Superior temporal gyrus (tissue), 1 donor: ENCODE measurements around the gene BMPER.

ENCODE experiments used
- DNase-seq: peaks from one replicate; pipeline ENCODE4 v3.0.0-alpha.2; 2016; ENCODE audit errors: extremely low spot score

Gene BMPER

GRCh38 chr7:33905389-33906032 is at the start of gene BMPER:
Gene BMPER (plus strand): TSS chr7:33905539. CDS start chr7:33905614, 75 bp downstream.
- no peak for DNase-seq

GRCh38 chr7:33861947-33862346 is 43.4 kb upstream of the BMPER start:
- no peak for DNase-seq

GRCh38 chr7:33862946-33863814 is 42.2 kb upstream of the BMPER start:
- peak; percentile 63 for DNase-seq

DNA sequence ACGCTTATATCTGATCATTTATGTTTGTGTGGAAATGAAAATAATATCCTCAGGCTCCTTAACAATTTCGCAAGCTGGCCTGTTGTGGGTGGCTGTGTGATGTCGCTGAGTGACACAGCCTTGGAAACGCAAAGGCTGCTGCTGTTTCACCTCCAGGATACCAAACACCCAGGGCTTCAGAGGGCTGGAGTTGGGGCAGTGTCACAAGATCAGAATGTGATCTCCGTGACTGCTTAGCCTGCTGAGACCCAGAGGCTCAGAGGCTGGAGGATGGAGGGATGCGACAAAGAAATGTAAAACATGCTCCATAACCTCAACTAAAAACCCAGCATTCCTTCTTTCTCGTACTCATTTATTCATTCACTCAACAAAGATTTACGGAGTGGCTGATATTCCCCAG is 37.2 kb upstream of the BMPER start:
- DNase-seq: no peak

GRCh38 chr7:33869176-33869575 is 36.2 kb upstream of the BMPER start:
- DNase-seq: no peak

- no peak for DNase-seq
These were observed 35.2 kb upstream of the BMPER start for GRCh38 chr7:33870120-33870519.

DNA sequence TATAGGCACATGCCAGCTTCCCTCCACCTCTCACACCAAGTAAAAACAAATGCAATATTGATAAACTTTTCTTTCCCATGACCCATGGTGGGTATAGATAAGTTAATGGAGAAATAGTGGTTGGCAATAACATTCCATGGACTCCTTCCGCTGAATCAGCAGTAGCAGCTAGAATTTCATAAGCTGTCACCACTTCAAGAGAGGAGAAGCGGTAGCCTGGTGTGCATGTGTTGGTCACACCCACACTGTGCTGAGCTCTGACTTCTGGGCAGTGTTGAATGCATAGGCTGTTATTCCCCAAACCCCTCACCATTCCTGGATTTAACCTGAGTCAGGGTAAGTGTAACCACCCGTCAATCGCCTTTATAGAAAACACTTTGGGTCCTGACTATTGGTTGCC is 32.5 kb upstream of the BMPER start:
- no peak for DNase-seq

GRCh38 chr7:33873518-33873917 is 31.8 kb upstream of the BMPER start:
- no peak for DNase-seq

DNA sequence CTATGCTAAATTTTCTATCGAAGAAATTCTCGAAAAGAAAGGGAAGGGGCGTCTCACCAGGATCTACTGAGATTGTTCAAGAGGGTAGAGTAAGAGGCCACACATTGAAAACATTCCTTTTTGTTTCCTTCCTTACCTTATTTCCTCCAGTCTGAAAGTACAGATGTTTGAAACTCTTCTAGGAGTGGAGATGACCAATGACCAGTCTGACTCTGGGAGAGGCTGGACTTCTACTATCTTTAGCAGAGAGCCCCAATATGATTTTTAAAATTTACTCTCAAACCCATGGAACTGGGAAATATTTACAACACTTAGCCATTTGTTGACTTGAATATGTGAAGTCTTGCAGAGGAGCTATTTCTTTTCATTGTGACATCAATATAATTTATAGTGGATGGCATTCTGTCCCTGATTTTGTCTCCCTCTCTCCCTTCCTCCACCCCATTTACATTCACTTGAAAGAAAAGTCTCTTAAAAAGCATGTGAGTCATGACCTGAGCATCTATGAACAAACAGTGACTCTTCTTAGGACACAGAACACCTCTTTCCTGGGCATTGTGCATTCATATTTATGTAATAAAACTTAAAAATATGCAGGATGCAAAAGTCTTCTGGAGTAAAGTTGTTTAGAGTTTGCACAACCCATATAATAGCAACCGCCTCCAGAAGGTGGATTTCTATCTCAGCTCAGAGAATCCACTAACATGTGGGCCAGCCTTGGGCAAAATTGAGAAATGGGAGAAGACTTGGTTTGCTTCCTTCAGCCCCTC is 31.2 kb upstream of the BMPER start:
- no peak for DNase-seq

GRCh38 chr7:33874943-33875342 is 30.4 kb upstream of the BMPER start:
- no peak for DNase-seq

DNA sequence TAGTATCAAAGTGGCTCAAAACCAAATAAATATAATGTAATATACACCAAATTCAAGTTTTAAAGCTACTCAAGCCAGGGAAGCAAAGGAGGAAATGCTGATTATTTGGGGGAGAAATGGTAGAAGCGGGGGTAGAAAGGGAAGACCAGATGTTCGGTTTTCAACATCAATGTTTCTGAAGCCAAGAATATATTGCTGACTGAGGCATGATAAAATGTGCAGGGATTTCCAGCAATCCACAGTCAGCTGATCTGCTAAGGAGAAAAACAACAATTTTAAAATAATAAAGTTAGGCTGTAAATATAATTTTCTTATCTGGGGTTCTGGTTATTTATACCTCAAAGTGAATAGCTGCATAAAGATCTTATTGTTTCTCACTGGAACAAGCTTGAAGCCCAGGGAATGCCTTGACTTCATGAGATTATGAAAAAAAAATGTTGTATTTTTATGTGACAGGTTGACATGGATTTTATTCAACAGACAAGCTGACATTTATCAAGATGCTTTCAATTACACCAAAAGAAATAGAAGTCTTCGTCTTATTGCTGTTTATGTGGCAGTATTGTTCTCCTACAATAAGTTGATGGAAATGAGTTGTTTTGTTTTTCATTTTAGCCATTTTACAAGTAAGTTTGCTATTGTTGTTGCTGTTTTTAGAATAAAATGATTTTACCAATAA is 28.6 kb upstream of the BMPER start:
- no peak for DNase-seq

DNA sequence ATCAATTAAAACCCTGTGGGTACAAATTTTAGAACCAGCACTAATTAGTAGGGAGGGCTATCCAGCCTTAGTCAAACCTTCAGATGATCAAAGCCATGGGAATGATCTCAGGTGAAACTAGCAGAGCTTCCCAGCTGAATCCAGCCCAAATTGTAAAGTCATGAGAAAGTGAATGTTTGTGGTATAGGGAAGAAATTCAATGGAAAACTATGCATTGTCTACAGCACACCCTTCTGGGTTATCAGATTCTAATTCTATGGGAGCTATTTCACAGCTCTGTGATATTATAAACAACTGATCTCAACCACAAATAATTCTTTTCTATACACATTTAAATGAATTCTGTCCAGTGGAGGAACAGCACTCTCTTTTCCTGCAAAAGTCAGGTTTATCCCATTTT is 24.6 kb upstream of the BMPER start:
- no peak for DNase-seq

- DNase-seq: no peak
These were observed 24.0 kb upstream of the BMPER start for GRCh38 chr7:33881316-33881715.

DNA sequence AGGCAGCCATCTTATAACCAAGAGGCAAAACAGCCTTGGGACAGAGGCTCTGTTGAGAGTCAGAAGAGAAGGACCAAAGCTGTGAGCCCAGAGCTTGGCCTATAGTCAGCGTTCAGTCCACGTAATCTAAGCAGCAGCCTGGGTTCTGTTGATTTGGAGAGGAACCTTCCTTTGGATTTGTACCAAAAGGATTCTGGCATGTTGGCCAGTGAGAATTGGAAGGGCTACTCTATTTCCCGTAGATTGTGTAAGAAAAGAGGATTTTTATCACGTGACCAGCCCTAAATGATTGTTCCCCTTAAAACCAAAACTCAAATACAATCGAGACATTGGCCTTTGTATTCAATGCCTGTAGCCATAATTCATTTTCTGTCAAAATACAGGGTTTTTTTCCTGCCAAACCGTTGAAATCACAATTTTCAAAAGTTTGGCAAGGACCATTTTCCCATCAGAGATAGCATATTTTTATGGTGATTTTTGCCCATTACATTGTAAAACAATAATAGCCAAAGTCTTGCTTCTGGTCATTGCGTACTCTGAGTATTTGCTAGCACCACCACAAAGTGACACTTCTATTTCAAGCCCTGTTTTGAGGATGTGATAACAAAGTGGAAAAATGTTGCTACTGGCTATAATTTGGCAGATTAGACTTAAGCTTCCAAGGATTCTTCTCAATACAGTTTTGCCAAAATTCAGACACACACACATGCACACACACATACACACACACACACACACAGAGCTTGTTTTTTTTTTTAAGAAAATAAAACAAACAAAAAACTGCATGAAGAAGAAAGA is 23.1 kb upstream of the BMPER start:
- DNase-seq: no peak

- no peak for DNase-seq
These were observed 22.2 kb upstream of the BMPER start for GRCh38 chr7:33882950-33883670.

DNA sequence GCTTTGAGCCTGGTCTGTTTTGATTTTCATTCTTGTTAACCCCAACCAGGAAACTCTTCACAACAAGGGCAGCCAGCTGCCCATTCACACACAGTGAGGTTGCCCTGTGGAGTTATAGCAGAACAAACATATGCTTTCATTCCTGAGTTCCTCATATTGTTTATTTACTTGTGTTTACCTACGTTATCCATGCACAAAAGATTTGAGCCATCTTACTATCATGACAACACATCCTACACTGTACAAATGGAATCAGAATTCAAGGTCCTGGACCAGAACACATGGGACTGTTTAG is 21.7 kb upstream of the BMPER start:
- no peak for DNase-seq

DNA sequence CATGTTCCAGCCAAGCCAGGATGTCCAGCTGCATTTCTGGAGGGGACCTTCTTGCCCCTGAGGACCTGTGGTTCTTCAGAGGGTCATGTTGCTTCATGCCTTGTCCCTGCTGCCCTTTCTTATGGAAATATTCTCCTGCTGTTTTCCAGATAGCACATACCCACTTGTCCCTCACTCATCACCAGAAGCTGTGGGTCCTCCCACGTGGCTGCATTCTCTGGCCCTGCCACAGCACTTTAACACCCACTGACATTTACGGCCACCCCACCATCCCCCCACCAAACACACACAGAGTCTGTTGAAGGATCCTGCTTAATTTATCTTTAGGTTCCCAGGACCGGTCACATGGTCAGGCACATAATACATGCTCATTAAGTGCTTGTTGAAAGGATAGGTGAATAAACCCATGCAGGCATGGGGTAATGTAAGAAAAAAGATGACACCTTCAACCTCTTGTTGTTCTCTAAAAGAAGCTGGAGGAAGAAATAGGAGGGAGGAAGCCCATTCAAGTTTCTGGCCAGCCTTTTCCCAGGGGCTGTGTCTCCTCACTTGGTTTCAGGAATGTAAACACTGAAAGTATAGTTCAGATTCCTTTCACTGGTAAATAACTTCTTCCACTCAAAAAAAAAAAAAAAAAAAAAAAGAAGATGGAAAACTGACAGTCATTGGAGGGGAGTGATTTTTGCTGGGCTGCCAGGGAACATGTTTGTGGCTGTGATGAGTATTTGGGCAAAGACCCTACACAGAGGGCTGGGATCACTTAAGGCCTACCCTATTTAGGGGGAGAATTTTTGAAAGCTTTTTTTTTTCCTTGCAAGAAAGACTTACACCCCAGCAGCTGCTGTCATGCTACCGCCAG is 19.8 kb upstream of the BMPER start:
- DNase-seq: no peak

GRCh38 chr7:33886149-33886623 is 19.2 kb upstream of the BMPER start:
- DNase-seq: no peak

DNA sequence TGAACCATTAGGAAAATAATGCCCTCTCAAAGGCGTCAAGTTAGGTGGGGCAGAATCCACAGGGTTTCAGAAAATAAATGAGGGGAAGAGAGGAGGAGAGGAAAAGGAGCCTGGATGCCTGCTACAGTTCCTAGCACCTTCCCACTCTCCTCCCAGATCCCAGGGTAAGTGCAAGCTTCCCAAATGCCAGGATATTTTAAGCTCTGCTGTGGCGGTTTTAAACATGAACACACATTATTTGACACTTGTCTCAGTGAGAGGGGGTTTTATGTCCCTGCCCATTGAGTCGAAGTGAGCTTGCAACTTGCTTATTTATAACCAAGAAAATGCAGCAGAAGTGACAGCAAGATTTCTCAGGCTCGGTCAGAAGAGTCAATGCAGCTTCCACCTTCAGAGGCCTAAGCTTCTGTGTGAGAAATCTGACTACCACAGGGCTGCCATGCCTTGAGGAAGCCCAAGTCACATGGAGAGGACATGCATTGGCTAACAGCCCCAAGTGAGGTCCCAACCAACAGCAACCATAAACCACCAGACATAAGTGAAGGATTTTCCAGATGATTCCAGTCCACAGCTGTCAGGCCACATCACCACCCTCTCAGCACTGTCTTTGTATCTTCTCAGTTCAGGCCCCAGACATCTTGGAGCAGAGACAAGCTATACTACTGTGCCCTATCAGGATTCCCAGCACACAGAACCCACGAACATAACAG is 17.9 kb upstream of the BMPER start:
- DNase-seq: no peak
